ENCODE results near the gene GRK5. TPM values are rescaled to one million over a fixed set of nuclear protein-coding genes. Genes with fewer than 3 reads are reported as not detected.

GRK5 gene
- total and polyA plus RNA-seq, 5 donors from 2014 or later = 5.1 to 46.4 (median 14.5) TPM

DNA sequence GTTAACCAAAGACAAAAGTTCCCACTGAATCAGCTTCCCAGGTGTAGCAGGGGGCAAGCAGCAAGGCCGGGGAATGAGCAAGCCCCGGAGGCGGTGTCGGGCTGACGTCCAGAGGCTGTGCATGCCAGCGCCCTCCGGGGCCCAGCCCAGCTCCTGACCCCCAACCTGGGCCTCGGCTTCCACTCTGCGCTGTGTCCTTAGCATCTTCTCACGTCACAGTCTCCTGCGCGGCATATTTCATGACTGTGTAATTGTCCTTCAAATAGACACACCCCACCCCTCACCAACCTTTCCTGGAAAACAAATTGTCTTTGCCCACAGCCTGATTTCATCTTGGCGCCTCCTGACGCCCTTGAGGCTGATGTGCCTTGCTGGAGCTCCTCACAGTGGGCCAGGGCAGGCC, 201.6 kb downstream of the GRK5 start:
- Mint-ChIP-seq H3K27ac (peak overlapping the region in 2 of 3 donors; percentile 20 to 55), H3K27me3 (no peaks in the 10 kb centered on the region), H3K4me1 (peaks cover 3 to 13% (median 6%) of the 10 kb centered on the region in 4 donors), H3K9me3 (no peaks in the 10 kb centered on the region), H3K36me3 (peaks cover 8% of the 10 kb centered on the region), H3K4me3 (no peak overlapping the region)
- Histone ChIP-seq H3K9me3 (ENCODE audit: control insufficient read depth in 2 of 2, low read length in 2 of 2) (no peaks in the 10 kb centered on the region), H3K27ac (ENCODE audit: insufficient read depth, low read length, poor library complexity, severe bottlenecking) (no peak overlapping the region), H3K4me1 (ENCODE audit: control insufficient read depth, insufficient read depth, low read length, poor library complexity, severe bottlenecking) (no peaks in the 10 kb centered on the region), H3K4me3 (ENCODE audit: low read depth, low read length) (no peak overlapping the region), H3K27me3 (ENCODE audit: control insufficient read depth, insufficient read depth, low read length) (no peaks in the 10 kb centered on the region), H3K36me3 (ENCODE audit: control insufficient read depth, insufficient read depth, low read length) (no peaks in the 10 kb centered on the region)
- ATAC-seq (ENCODE audit: low read depth in 2 of 2) = no peak
- no peak for DNase-seq

DNA sequence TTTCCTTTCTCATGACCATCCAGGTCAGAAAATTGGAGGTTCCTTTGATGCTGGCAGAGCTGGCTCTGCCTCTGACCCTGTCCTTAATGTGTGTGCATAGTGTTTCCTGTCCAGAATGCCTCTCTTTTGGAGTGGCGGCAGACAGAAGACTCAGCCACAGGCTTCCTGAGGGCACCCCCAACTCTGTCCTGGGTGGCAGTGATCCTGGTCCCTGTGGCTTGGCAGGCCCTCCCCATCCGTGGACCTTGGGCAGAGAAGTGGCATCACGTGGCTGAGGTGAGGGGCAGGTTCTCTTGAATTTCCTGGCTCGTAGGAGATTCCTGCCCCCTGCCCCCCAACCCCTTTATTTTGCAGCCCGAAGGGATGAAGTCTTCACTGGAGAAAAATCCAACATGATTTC, 202.0 kb downstream of the GRK5 start:
- Mint-ChIP-seq H3K4me1 (peaks cover 3 to 9% (median 5%) of the 10 kb centered on the region in 4 donors), H3K36me3 (peaks cover 8% of the 10 kb centered on the region), H3K27ac (peak overlapping the region in 1 of 3 donors; percentile 55), H3K27me3 (no peaks in the 10 kb centered on the region), H3K4me3 (no peak overlapping the region), H3K9me3 (no peaks in the 10 kb centered on the region)
- Histone ChIP-seq H3K4me1 (ENCODE audit: control insufficient read depth, insufficient read depth, low read length, poor library complexity, severe bottlenecking) (no peaks in the 10 kb centered on the region), H3K36me3 (ENCODE audit: control insufficient read depth, insufficient read depth, low read length) (no peaks in the 10 kb centered on the region), H3K4me3 (ENCODE audit: low read depth, low read length) (no peak overlapping the region), H3K27me3 (ENCODE audit: control insufficient read depth, insufficient read depth, low read length) (no peaks in the 10 kb centered on the region), H3K27ac (ENCODE audit: insufficient read depth, low read length, poor library complexity, severe bottlenecking) (no peak overlapping the region), H3K9me3 (ENCODE audit: control insufficient read depth in 2 of 2, low read length in 2 of 2) (no peaks in the 10 kb centered on the region)
- DNase-seq (no peak), ATAC-seq (ENCODE audit: low read depth in 2 of 2) (no peak)

DNA sequence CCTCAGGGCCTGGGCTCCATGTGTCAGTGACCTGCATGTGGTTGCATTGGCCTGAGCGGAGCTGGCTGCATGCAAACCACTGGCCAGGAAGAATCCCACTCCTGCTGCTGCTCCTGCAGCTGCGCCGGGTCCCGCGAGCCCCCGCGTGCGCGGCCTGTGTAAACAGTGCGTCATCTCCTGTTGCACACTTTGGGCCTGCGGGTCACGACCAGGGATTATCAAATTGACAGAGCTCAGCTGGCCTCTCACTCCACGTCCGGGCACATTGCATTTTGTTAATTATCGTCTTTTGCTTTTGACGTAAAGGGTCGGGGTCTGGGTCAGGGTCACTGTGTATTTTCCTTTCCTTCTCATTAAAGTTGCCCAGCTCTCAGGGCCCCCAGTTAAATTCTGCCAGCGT, 202.5 kb downstream of the GRK5 start:
- H3K9me3 Mint-ChIP-seq = no peaks in the 10 kb centered on the region
- H3K4me3 ChIP-seq (ENCODE audit: low read depth, low read length) = no peak overlapping the region
- no peaks in the 10 kb centered on the region for H3K36me3 ChIP-seq (ENCODE audit: control insufficient read depth, insufficient read depth, low read length)
- ATAC-seq (ENCODE audit: low read depth in 2 of 2) = no peak
- H3K4me1 ChIP-seq (ENCODE audit: control insufficient read depth, insufficient read depth, low read length, poor library complexity, severe bottlenecking) = no peaks in the 10 kb centered on the region
- H3K9me3 ChIP-seq (ENCODE audit: control insufficient read depth in 2 of 2, low read length in 2 of 2) = no peaks in the 10 kb centered on the region
- no peaks in the 10 kb centered on the region for H3K27me3 ChIP-seq (ENCODE audit: control insufficient read depth, insufficient read depth, low read length)
- H3K27ac ChIP-seq (ENCODE audit: insufficient read depth, low read length, poor library complexity, severe bottlenecking) = no peak overlapping the region
- H3K4me3 Mint-ChIP-seq = no peak overlapping the region
- no peak for DNase-seq
- no peaks in the 10 kb centered on the region for H3K27me3 Mint-ChIP-seq
- H3K36me3 Mint-ChIP-seq = peaks cover 8% of the 10 kb centered on the region
- H3K27ac Mint-ChIP-seq = no peak overlapping the region
- H3K4me1 Mint-ChIP-seq = peaks cover 2 to 7% (median 4%) of the 10 kb centered on the region in 4 donors

DNA sequence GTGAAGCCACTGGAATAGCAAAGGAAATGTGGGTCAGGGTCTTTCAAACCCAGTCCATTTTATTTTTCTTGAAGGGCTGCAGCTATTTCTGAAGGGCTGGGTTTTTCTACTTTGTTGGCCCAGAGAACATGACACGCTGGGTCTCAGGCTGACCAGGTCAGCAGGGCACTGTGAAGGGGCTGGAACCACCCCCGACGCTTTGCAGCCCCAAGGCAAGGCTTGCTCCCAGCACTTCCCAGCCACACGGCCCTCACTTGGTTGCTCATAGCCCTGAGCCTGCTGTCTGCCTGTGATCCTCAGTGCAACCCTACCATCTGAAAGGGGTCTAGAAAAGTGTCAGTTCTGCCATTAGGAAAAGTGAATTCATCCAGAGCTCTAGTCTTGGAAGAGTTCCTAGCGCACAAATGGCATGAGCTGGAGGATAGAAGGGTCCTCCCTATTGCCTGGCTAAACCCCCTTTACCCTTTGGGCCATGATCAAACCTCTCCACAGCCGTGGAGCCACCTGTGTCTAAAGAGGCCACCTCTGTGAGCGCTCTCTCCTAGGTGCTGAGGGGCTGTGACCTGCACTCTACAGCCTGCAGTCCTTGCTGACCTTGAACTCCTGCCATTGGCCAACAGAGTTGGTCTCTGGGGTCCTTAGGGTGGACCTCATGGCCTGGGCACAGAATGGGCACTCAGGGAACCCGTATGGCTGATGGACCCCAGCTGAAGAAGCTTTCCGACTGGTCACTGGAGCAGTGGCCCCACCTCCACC, 203.2 kb downstream of the GRK5 start:
- Mint-ChIP-seq H3K27ac (peak overlapping the region in 1 of 3 donors; percentile 21), H3K4me1 (peaks cover 2 to 7% (median 6%) of the 10 kb centered on the region in 4 donors), H3K4me3 (no peak overlapping the region), H3K9me3 (no peaks in the 10 kb centered on the region), H3K36me3 (peaks cover 8% of the 10 kb centered on the region), H3K27me3 (no peaks in the 10 kb centered on the region)
- no peak overlapping the region for H3K4me3 ChIP-seq (ENCODE audit: low read depth, low read length)
- H3K4me1 ChIP-seq (ENCODE audit: control insufficient read depth, insufficient read depth, low read length, poor library complexity, severe bottlenecking) = no peaks in the 10 kb centered on the region
- DNase-seq (no peak), ATAC-seq (ENCODE audit: low read depth in 2 of 2) (no peak)
- no peak overlapping the region for H3K27ac ChIP-seq (ENCODE audit: insufficient read depth, low read length, poor library complexity, severe bottlenecking)
- no peaks in the 10 kb centered on the region for H3K27me3 ChIP-seq (ENCODE audit: control insufficient read depth, insufficient read depth, low read length)
- no peaks in the 10 kb centered on the region for H3K36me3 ChIP-seq (ENCODE audit: control insufficient read depth, insufficient read depth, low read length)
- no peaks in the 10 kb centered on the region for H3K9me3 ChIP-seq (ENCODE audit: control insufficient read depth in 2 of 2, low read length in 2 of 2)

DNA sequence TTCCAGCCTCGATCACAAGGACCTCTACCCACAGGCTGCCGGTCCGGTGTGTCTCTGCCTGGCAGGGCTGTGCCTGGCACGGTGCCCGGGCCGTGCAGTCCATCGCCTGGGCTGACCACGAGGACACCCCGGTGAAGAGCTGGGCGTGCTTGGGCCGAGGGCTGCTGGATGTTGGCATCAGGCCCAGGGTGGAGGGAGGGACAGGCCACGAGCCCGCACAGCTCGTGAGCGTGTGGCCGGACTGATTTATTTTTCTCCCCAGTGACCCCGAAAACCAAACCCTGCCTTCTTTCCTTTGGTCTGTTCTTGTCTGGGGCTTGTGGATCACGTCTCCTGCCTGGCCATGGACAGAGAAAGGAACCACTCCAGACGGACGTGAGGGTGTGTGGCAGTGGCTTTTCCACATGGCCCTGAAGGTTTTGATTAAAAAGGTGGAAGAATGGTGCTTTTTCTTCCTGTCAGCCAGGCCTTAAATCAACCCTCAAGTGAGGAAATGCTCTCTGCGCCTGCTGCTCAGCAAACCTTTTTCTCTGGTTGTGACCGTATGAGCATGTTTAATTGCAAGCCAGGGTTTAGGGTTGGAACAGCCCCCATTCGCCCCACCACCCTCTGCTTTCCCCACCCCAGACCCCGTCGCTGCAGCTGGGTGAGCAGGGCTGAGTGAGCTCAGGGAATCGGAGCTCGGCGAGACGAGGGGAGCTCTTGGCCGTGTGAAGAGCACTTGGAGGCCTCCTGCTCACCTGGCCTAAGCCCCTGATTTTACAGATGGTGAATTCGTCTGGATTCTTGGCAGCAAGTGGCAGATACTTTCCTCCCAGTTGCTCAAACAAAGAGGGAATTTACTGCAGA, 205.1 kb downstream of the GRK5 start:
- H3K36me3 ChIP-seq (ENCODE audit: control insufficient read depth, insufficient read depth, low read length) = no peaks in the 10 kb centered on the region
- H3K27me3 ChIP-seq (ENCODE audit: control insufficient read depth, insufficient read depth, low read length) = no peaks in the 10 kb centered on the region
- Mint-ChIP-seq H3K9me3 (peaks cover 0 to 2% (median 0%) of the 10 kb centered on the region in 7 donors), H3K4me1 (peaks cover under 1 to 6% (median 2%) of the 10 kb centered on the region in 4 donors), H3K27ac (peak overlapping the region in 1 of 3 donors; percentile 65), H3K36me3 (peaks cover 8% of the 10 kb centered on the region), H3K4me3 (no peak overlapping the region), H3K27me3 (no peaks in the 10 kb centered on the region)
- ATAC-seq (ENCODE audit: low read depth in 2 of 2) (no peak), DNase-seq (no peak)
- no peak overlapping the region for H3K27ac ChIP-seq (ENCODE audit: insufficient read depth, low read length, poor library complexity, severe bottlenecking)
- no peaks in the 10 kb centered on the region for H3K4me1 ChIP-seq (ENCODE audit: control insufficient read depth, insufficient read depth, low read length, poor library complexity, severe bottlenecking)
- H3K9me3 ChIP-seq (ENCODE audit: control insufficient read depth in 2 of 2, low read length in 2 of 2) = no peaks in the 10 kb centered on the region
- H3K4me3 ChIP-seq (ENCODE audit: low read depth, low read length) = no peak overlapping the region

DNA sequence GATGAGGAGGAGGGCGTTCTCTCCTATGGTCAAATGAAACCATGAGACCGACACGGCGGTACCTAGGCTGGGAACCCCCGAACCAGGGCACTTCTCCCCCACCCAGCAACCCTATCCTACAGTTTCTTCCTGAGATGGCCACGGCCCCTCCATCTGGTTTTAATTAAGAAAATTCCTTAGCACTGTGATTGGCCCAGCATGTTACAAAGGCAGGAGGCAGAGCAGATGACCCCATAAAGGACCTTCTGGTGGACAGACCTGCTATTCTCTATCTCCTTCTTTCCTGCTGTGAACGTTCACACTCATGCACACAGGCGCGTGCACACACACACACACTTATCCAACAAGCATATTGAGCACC, 205.7 kb downstream of the GRK5 start:
- DNase-seq (no peak), ATAC-seq (ENCODE audit: low read depth in 2 of 2) (no peak)
- Histone ChIP-seq H3K27ac (ENCODE audit: insufficient read depth, low read length, poor library complexity, severe bottlenecking) (no peak overlapping the region), H3K4me1 (ENCODE audit: control insufficient read depth, insufficient read depth, low read length, poor library complexity, severe bottlenecking) (no peaks in the 10 kb centered on the region), H3K27me3 (ENCODE audit: control insufficient read depth, insufficient read depth, low read length) (no peaks in the 10 kb centered on the region), H3K4me3 (ENCODE audit: low read depth, low read length) (no peak overlapping the region), H3K36me3 (ENCODE audit: control insufficient read depth, insufficient read depth, low read length) (no peaks in the 10 kb centered on the region), H3K9me3 (ENCODE audit: control insufficient read depth in 2 of 2, low read length in 2 of 2) (no peaks in the 10 kb centered on the region)
- no peak overlapping the region for H3K27ac Mint-ChIP-seq
- peaks cover 0 to 4% (median 0%) of the 10 kb centered on the region in 4 donors for H3K4me1 Mint-ChIP-seq
- no peak overlapping the region for H3K4me3 Mint-ChIP-seq
- no peaks in the 10 kb centered on the region for H3K27me3 Mint-ChIP-seq
- peaks cover 0 to 2% (median 0%) of the 10 kb centered on the region in 7 donors for H3K9me3 Mint-ChIP-seq
- peaks cover 8% of the 10 kb centered on the region for H3K36me3 Mint-ChIP-seq

DNA sequence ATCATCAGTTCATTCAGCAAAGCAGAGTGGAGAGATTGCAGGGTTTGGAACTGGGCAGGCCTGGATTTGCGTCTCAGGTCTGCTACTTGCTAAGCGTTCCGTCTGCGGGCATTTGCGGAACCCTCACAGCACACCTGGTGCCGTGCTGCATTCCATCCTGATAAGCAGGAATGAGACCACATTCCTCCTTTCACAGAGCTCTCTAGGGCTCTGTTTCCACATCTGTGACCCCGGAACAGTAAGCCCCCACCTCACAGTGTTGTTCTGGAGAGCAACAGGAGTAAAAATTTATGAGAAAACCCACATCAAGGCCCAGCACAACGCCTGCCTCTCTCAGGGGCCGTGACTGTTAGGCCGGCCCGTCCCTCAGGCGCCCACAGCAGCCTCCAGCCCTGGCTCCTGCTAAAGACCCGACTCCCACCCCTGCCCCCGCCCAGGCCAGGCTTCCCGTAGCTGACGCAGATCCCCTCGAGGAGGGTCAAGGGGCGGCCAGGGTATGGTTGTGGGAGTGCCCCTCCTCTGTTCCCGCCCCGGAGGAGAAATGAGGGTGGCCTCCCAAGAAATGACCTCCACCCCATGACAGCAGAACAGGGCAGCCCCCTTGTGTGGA, 206.2 kb downstream of the GRK5 start:
- Mint-ChIP-seq H3K27me3 (no peaks in the 10 kb centered on the region), H3K27ac (no peak overlapping the region), H3K4me1 (peaks cover 0 to 4% (median 0%) of the 10 kb centered on the region in 4 donors), H3K9me3 (peaks cover 0 to 2% (median 0%) of the 10 kb centered on the region in 7 donors), H3K36me3 (peaks cover 5% of the 10 kb centered on the region), H3K4me3 (no peak overlapping the region)
- Histone ChIP-seq H3K27me3 (ENCODE audit: control insufficient read depth, insufficient read depth, low read length) (no peaks in the 10 kb centered on the region), H3K9me3 (ENCODE audit: control insufficient read depth in 2 of 2, low read length in 2 of 2) (no peaks in the 10 kb centered on the region), H3K27ac (ENCODE audit: insufficient read depth, low read length, poor library complexity, severe bottlenecking) (no peak overlapping the region), H3K4me3 (ENCODE audit: low read depth, low read length) (no peak overlapping the region), H3K36me3 (ENCODE audit: control insufficient read depth, insufficient read depth, low read length) (no peaks in the 10 kb centered on the region), H3K4me1 (ENCODE audit: control insufficient read depth, insufficient read depth, low read length, poor library complexity, severe bottlenecking) (no peaks in the 10 kb centered on the region)
- ATAC-seq (ENCODE audit: low read depth in 2 of 2) (no peak), DNase-seq (no peak)

All from CD4-positive, CD25-positive, alpha-beta regulatory T cell (primary cell).